SH-SY5Y (cell line): ENCODE results near the gene LRBA.

Source experiments
- GATA2 ChIP-seq: IDR thresholded peaks from 2 replicates; pipeline ENCODE4 v1.6.1; 2011; ENCODE audit warnings: mild to moderate bottlenecking, low read depth, low read length
- GATA3 ChIP-seq: IDR thresholded peaks from 2 replicates; pipeline ENCODE4 v1.6.1; 2011; ENCODE audit warnings: low read depth, mild to moderate bottlenecking, low read length, moderate library complexity

- no peak for TF ChIP-seq GATA2
- no peak for TF ChIP-seq GATA3
These were observed 70.4 kb downstream of the LRBA start for GRCh38 chr4:150944660-150945059.
